Kidney (tissue), 14 donors: ENCODE measurements around the gene BMERB1. TPM values are rescaled to one million over a fixed set of nuclear protein-coding genes. Genes with fewer than 3 reads are reported as not detected.
"Not testable (repeated sequence)": the region's sequence is repeated elsewhere in the genome, so short reads cannot be mapped to it uniquely, and the experiment has no call there.

Experiments
- DNase-seq, 5 donors: peaks; one replicate each; pipeline ENCODE4 v3.0.0-alpha.2; 2013 to 2020
- FAIRE-seq: peaks from 2 replicates; lab custom pipeline; 2012; peaks lifted over from hg19 to GRCh38; lab: Jason Lieb, UNC
- H3K27ac ChIP-seq, 2 donors: one replicate each; pipeline ENCODE4 v1.7.0; 2013; ENCODE audit warnings: low read depth in 2 of 2, low read length in 2 of 2, inconsistent platforms in 1 of 2
- H3K27me3 ChIP-seq: one replicate; pipeline ENCODE4 v1.7.1; 2013; ENCODE audit warnings: low read length, inconsistent platforms; ENCODE audit not compliant: control insufficient read depth, insufficient read depth
- H3K36me3 ChIP-seq, 3 donors: one replicate each; pipeline versions ENCODE4 v1.7.0 to v1.7.1; 2013; ENCODE audit warnings: low read length in 3 of 3, control low read depth in 1 of 3, inconsistent platforms in 1 of 3; ENCODE audit not compliant: insufficient read depth in 3 of 3, control insufficient read depth in 2 of 3
- H3K4me1 ChIP-seq, 3 donors: one replicate each; pipeline versions ENCODE4 v1.7.0 to v1.7.1; 2013; ENCODE audit warnings: low read length in 3 of 3, inconsistent platforms in 1 of 3, low read depth in 1 of 3; ENCODE audit not compliant: control insufficient read depth in 2 of 3, insufficient read depth in 2 of 3
- H3K4me3 ChIP-seq, 3 donors: one replicate each; pipeline versions ENCODE4 v1.7.0 to v1.8.1; 2013; ENCODE audit warnings: low read length in 3 of 3, control low read depth in 1 of 3, inconsistent platforms in 1 of 3
- H3K9ac ChIP-seq, 3 donors: one replicate each; pipeline versions ENCODE4 v1.7.0 to v1.7.1; 2013; ENCODE audit warnings: low read length in 3 of 3, control low read depth in 1 of 3, inconsistent platforms in 1 of 3
- H3K9me3 ChIP-seq, 3 donors: one replicate each; pipeline versions ENCODE4 v1.7.0 to v1.7.1; 2013; ENCODE audit warnings: low read length in 3 of 3, control low read depth in 1 of 3, inconsistent platforms in 1 of 3; ENCODE audit not compliant: control insufficient read depth in 2 of 3, insufficient read depth in 1 of 3
- CTCF ChIP-seq: IDR thresholded peaks from 3 replicates; pipeline ENCODE4 v1.5.1; 2012; ENCODE audit warnings: mild to moderate bottlenecking, moderate library complexity, borderline replicate concordance; ENCODE audit not compliant: insufficient read depth; ENCODE audit errors: extremely low read depth
- intact Hi-C: fragments of 100-400 bp; cut with DNase I; formaldehyde crosslinking; loops from one replicate; pipeline ENCODE4 v1.11.1; 2022
- polyA plus RNA-seq: library from polyadenylated mRNA; stranded (reverse); fragments of 350-450 nt; fragmentation: Illumina TruSeq; extraction: RNeasy Lipid Tissue Mini Kit (QIAGEN cat#74804); gene quantifications from one replicate; pipeline ENCODE4 v1.2.3, GENCODE V29; 2014; ENCODE audit warnings: low read depth, low replicate concordance; ENCODE audit not compliant: insufficient read depth
- total RNA-seq: library from RNA; stranded (reverse); fragmentation: NEBNext Ultra II Directional; extraction: Animal tissue kit (Norgen Biotek cat#: 25700); gene quantifications from one replicate; pipeline ENCODE4 v1.2.1, GENCODE V29; 2021
- donor health status: control.
- donor health status: control.
- donor health status: control.
- donor health status: control.
- donor health status: control.
- donor health status: DM: yes; HTN: yes; CAD: no.
- donor health status: Normal renal cell carcinoma (clear cell type).

Gene BMERB1
- total and polyA plus RNA-seq, 2 donors from 2014 or later: 33.4 to 48.8 TPM

GRCh38 chr16:15451098-15451731 lies 16.8 kb downstream of the BMERB1 start:
- Histone ChIP-seq H3K27ac (no peak overlapping the region), H3K4me1 (peaks cover 0 to 4% (median 2%) of the 10 kb centered on the region in 3 donors), H3K27me3 (no peaks in the 10 kb centered on the region), H3K9ac (no peak overlapping the region), H3K36me3 (no peaks in the 10 kb centered on the region), H3K9me3 (no peaks in the 10 kb centered on the region), H3K4me3 (no peak overlapping the region)
- intact Hi-C loops: no loop called here
- TF ChIP-seq CTCF: no peak
- no peak for DNase-seq
- FAIRE-seq: no peak

DNA sequence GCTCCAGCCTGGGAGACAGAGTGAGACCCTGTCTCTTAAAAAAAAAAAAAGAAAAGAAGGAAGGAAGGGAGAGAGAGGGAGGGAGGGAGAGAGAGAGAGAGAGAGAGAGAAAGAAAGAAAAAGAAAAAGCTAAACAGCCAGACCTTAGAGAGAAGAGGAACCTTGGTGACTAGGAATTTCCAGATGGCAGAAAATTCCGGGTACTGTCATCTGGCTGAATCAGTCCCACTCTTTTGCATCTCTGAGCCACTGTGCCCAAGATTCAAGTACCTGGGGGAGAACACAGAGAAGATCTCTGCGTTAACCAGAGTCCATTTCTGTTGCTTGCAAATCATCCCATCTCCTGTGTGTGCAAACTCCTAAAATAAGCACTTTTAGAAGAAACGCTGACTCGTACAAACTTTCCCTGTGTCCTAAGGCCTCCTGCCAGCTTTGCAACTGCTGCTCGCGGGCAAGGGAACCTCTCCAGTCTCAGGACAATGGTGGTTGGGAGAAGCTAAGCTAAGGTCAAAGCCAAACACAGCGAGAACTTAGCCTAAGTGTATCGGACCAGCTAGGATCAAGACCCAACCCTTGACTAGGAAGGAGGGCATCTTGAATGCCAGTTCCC lies 18.0 kb downstream of the BMERB1 start:
- Histone ChIP-seq H3K36me3 (no peaks in the 10 kb centered on the region), H3K9me3 (no peaks in the 10 kb centered on the region), H3K4me1 (peaks cover 0 to 8% (median 7%) of the 10 kb centered on the region in 3 donors), H3K27ac (no peak overlapping the region), H3K9ac (no peak overlapping the region), H3K27me3 (no peaks in the 10 kb centered on the region), H3K4me3 (no peak overlapping the region)
- intact Hi-C loops: no loop called here
- TF ChIP-seq CTCF: no peak
- FAIRE-seq (no peak), DNase-seq (no peak)

- not testable (repeated sequence) for FAIRE-seq
Measured at GRCh38 chr16:15453296-15453695, 18.9 kb downstream of the BMERB1 start.

GRCh38 chr16:15454933-15455332 lies 20.5 kb downstream of the BMERB1 start:
- H3K9ac ChIP-seq, FAIRE-seq, H3K4me1 ChIP-seq, H3K4me3 ChIP-seq, H3K36me3 ChIP-seq, DNase-seq, H3K9me3 ChIP-seq, intact Hi-C loops, H3K27me3 ChIP-seq: not testable (repeated sequence)
- peak overlapping the region in 1 of 2 donors; percentile 50 for H3K27ac ChIP-seq

More at GRCh38 chr16:15453296-15453695, 18.9 kb downstream of the BMERB1 start:
- H3K9ac ChIP-seq, intact Hi-C loops, H3K4me1 ChIP-seq, H3K4me3 ChIP-seq, H3K36me3 ChIP-seq, H3K27ac ChIP-seq, DNase-seq, H3K9me3 ChIP-seq, H3K27me3 ChIP-seq: not testable (repeated sequence)
